Central memory CD8-positive, alpha-beta T cell (primary cell): Measurements from ENCODE around the gene KRTAP25-1.

Experiments used
- ATAC-seq: fragments of 150-1000 bp; cut with Tn5 transposase; replicated peaks from 2 replicates; pipeline ENCODE4 v1.10.0; 2022; ENCODE audit warnings: mild to moderate bottlenecking, moderate FRiP score, moderate number of reproducible peaks; ENCODE audit not compliant: poor library complexity, severe bottlenecking; ENCODE audit errors: extremely low read depth
- DNase-seq, 2 donors: peaks; one replicate each; pipeline ENCODE4 v3.0.0; 2021; ENCODE audit warnings: low spot score in 2 of 2
- H3K27ac Mint-ChIP-seq: one replicate; pipeline ENCODE4 v1.8.0; 2022; ENCODE audit warnings: low read depth, mild to moderate bottlenecking, moderate library complexity, mixed read lengths
- H3K27me3 Mint-ChIP-seq: one replicate; pipeline ENCODE4 v1.8.0; 2022; ENCODE audit warnings: mixed read lengths
- H3K36me3 Mint-ChIP-seq: one replicate; pipeline ENCODE4 v1.8.0; 2022; ENCODE audit warnings: mild to moderate bottlenecking, moderate library complexity, mixed read lengths; ENCODE audit not compliant: insufficient read depth
- H3K4me1 Mint-ChIP-seq: one replicate; pipeline ENCODE4 v1.8.0; 2022; ENCODE audit warnings: mixed read lengths
- H3K4me3 Mint-ChIP-seq: one replicate; pipeline ENCODE4 v1.8.0; 2022; ENCODE audit warnings: mild to moderate bottlenecking, moderate library complexity, mixed read lengths
- H3K9me3 Mint-ChIP-seq: one replicate; pipeline ENCODE4 v1.8.0; 2022; ENCODE audit warnings: mixed read lengths

KRTAP25-1 gene

GRCh38 chr21:30282850-30283249 is 6.5 kb downstream of the KRTAP25-1 start, which contains the start of gene KRTAP24-1:
Gene KRTAP24-1 (minus strand): TSS chr21:30282950. CDS start chr21:30282932, 18 bp downstream.
- H3K27ac Mint-ChIP-seq = no peak within 1 kb of the TSS
- H3K4me1 Mint-ChIP-seq = no peaks in the 10 kb centered on the region
- H3K27me3 Mint-ChIP-seq = no peaks in the 10 kb centered on the region
- no peaks in the 10 kb centered on the region for H3K9me3 Mint-ChIP-seq
- no peak for DNase-seq
- no peak for ATAC-seq
- H3K4me3 Mint-ChIP-seq = no peak within 1 kb of the TSS
- H3K36me3 Mint-ChIP-seq = no peaks in the 10 kb centered on the region

GRCh38 chr21:30271611-30272010 is 17.7 kb downstream of the KRTAP25-1 start:
- DNase-seq (no peak), ATAC-seq (no peak)
- no peaks in the 10 kb centered on the region for H3K27me3 Mint-ChIP-seq
- no peak overlapping the region for H3K4me3 Mint-ChIP-seq
- peaks cover 7% of the 10 kb centered on the region for H3K9me3 Mint-ChIP-seq
- H3K36me3 Mint-ChIP-seq = no peaks in the 10 kb centered on the region
- H3K4me1 Mint-ChIP-seq = no peaks in the 10 kb centered on the region
- H3K27ac Mint-ChIP-seq = no peak overlapping the region

- H3K4me1 Mint-ChIP-seq = no peaks in the 10 kb centered on the region
- ATAC-seq = no peak
- H3K27ac Mint-ChIP-seq = no peak overlapping the region
- no peaks in the 10 kb centered on the region for H3K36me3 Mint-ChIP-seq
- DNase-seq = no peak
- no peak overlapping the region for H3K4me3 Mint-ChIP-seq
- peaks cover 7% of the 10 kb centered on the region for H3K9me3 Mint-ChIP-seq
- no peaks in the 10 kb centered on the region for H3K27me3 Mint-ChIP-seq
Observed at GRCh38 chr21:30271156-30271555, 18.2 kb downstream of the KRTAP25-1 start.

DNA sequence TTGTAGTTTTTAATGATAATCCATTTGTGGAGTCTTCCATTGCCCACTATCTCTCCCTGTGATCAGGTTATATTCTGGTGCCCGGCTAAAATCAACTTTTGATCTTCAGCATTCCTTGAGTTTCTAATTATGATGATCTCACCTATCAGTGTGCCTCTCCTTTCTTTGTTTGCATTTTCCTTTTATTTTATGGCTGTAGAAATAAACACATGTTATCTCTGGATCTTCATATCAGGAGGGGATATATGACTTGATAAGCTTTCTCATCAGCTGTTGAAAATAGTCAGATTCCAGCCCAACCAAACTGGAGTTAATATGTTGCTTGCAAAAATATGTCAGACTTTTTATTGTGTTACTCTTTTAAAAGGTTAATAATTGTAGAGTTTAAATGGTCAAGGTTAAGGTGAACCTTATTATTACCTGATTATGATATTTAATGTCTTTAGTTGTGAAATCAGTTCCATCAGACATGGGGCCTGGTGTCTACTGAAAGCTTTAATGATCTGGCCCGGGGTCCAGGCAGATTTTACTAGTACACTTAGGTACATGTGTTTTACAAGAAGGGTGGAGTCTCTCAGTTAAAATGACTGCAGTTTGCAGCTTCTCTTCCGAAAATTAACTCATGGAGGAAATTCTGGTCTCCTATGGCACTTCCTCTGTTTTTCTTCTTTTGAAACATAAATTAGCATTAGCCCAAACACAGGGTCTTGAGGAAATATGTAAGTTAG is 19.3 kb downstream of the KRTAP25-1 start:
- Mint-ChIP-seq H3K27me3 (no peaks in the 10 kb centered on the region), H3K9me3 (peaks cover 12% of the 10 kb centered on the region), H3K4me1 (no peaks in the 10 kb centered on the region), H3K36me3 (no peaks in the 10 kb centered on the region), H3K27ac (no peak overlapping the region), H3K4me3 (no peak overlapping the region)
- ATAC-seq (no peak), DNase-seq (no peak)

GRCh38 chr21:30268608-30269197 is 20.6 kb downstream of the KRTAP25-1 start:
- Mint-ChIP-seq H3K27me3 (no peaks in the 10 kb centered on the region), H3K4me1 (no peaks in the 10 kb centered on the region), H3K4me3 (no peak overlapping the region), H3K36me3 (no peaks in the 10 kb centered on the region), H3K9me3 (peaks cover 12% of the 10 kb centered on the region), H3K27ac (no peak overlapping the region)
- ATAC-seq (no peak), DNase-seq (no peak)

DNA sequence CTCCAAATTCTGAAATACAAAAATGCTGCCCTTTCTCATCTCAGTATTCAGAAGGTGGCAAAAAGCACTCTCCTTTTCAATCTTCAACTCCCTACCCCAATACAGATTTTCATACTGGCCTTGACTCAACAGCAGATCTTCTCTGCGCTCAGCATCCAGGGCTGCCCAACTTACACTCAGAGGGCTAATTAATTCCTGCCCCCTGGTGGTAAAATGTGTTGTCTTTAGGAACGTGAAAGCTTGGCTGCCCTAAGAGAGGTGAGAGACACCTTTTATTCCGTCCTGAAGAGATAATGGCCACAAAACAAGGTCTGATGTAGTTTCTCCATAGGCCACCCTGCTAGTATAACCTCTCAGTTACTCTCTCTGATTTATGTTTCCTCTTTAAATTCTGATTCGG is 31.5 kb downstream of the KRTAP25-1 start:
- ATAC-seq = no peak
- no peaks in the 10 kb centered on the region for H3K4me1 Mint-ChIP-seq
- DNase-seq = no peak
- H3K27me3 Mint-ChIP-seq = no peaks in the 10 kb centered on the region
- H3K27ac Mint-ChIP-seq = no peak overlapping the region
- peaks cover 12% of the 10 kb centered on the region for H3K9me3 Mint-ChIP-seq
- H3K4me3 Mint-ChIP-seq = no peak overlapping the region
- H3K36me3 Mint-ChIP-seq = no peaks in the 10 kb centered on the region

- Mint-ChIP-seq H3K4me3 (no peak overlapping the region), H3K9me3 (peaks cover 12% of the 10 kb centered on the region), H3K27me3 (no peaks in the 10 kb centered on the region), H3K4me1 (no peaks in the 10 kb centered on the region), H3K36me3 (no peaks in the 10 kb centered on the region), H3K27ac (no peak overlapping the region)
- no peak for DNase-seq
- ATAC-seq = no peak
Observed at GRCh38 chr21:30256100-30256499, 33.2 kb downstream of the KRTAP25-1 start.

DNA sequence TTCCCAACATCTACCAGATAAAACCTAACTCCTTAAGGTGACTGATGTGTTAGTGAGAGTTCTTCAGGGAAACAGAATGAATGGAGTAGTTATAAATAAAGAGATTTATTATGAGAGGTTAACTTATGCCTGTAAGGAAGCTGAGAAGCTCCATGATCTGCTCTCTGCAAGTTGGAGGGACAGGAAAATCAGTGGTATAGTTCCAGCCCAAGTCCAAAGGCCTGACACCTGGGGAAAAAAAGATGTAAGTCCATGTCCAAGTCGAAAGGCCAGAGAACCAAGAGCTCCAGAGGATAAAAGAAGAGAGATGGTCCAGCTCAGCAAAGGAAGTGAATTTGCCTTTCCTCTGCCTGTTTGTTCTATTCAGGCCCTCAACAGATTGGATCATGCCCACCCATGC is 33.6 kb downstream of the KRTAP25-1 start:
- H3K36me3 Mint-ChIP-seq = no peaks in the 10 kb centered on the region
- H3K4me1 Mint-ChIP-seq = no peaks in the 10 kb centered on the region
- no peak overlapping the region for H3K4me3 Mint-ChIP-seq
- no peak for DNase-seq
- peaks cover 12% of the 10 kb centered on the region for H3K9me3 Mint-ChIP-seq
- H3K27me3 Mint-ChIP-seq = no peaks in the 10 kb centered on the region
- H3K27ac Mint-ChIP-seq = no peak overlapping the region
- ATAC-seq = no peak

DNA sequence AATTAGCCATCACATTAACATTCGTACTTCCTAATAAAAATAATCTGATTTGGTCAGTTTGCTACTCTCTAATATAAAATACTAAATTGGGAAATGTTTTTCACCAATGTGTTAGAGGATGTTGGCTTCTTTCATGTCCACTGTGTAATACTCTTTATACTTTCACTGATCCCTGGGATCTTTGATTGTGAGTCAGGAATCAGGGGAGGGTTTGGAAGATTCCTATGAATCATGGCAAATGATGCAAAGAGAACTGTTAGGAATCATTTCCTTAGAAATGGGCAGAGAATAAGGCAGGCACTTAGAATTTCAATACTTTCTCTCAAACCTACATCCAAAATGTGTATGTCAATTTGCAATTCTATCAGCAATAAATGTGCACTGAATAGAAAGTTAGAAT is 37.5 kb downstream of the KRTAP25-1 start:
- no peaks in the 10 kb centered on the region for H3K36me3 Mint-ChIP-seq
- ATAC-seq (no peak), DNase-seq (no peak)
- no peaks in the 10 kb centered on the region for H3K9me3 Mint-ChIP-seq
- no peak overlapping the region for H3K27ac Mint-ChIP-seq
- no peaks in the 10 kb centered on the region for H3K27me3 Mint-ChIP-seq
- no peak overlapping the region for H3K4me3 Mint-ChIP-seq
- no peaks in the 10 kb centered on the region for H3K4me1 Mint-ChIP-seq

DNA sequence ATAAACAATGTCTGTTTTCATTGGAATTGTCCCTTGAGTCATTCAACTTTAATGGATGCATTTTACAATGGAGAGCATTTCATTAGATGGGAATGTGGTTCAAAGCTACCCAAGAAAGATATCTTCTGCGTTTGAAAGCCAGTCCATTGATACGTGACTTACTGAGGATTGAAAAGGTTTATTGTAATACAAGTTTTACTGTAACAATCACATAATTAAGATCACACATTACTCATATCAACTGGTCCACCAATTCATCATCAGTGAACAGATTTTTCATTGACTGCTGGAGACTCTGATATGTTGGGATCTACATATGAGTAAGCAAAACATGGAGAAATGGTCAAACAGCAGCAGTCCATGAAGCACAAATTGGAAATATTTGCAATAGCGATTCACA is 39.4 kb downstream of the KRTAP25-1 start:
- Mint-ChIP-seq H3K36me3 (no peaks in the 10 kb centered on the region), H3K4me1 (no peaks in the 10 kb centered on the region), H3K27me3 (no peaks in the 10 kb centered on the region), H3K9me3 (no peaks in the 10 kb centered on the region), H3K4me3 (no peak overlapping the region), H3K27ac (no peak overlapping the region)
- no peak for DNase-seq
- no peak for ATAC-seq

- Mint-ChIP-seq H3K4me1 (no peaks in the 10 kb centered on the region), H3K27ac (no peak overlapping the region), H3K9me3 (peaks cover 10% of the 10 kb centered on the region), H3K4me3 (no peak overlapping the region), H3K36me3 (no peaks in the 10 kb centered on the region), H3K27me3 (no peaks in the 10 kb centered on the region)
- DNase-seq (no peak), ATAC-seq (no peak)
Observed at GRCh38 chr21:30248844-30249243, 40.5 kb downstream of the KRTAP25-1 start.

DNA sequence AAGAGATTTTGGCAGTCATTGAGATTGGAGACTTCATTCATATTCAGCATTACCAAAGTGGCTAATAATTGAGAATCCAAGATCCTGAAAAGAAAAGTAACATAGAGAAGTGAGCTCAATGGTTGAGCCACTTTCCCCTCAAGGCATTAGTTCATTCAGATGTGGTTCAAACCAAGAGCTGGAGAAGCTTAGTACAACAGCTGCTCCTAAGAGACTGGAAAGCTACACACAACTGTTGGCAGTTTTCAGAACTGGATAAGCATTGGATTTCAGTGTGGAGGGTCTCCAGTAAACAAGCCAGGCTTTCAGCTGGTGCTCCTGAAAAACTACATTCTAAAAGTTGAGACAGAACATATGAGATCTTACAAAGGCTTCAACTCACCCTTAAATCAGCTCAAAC is 44.3 kb downstream of the KRTAP25-1 start:
- Mint-ChIP-seq H3K36me3 (no peaks in the 10 kb centered on the region), H3K9me3 (peaks cover 10% of the 10 kb centered on the region), H3K4me1 (no peaks in the 10 kb centered on the region), H3K4me3 (no peak overlapping the region), H3K27me3 (no peaks in the 10 kb centered on the region), H3K27ac (no peak overlapping the region)
- ATAC-seq (no peak), DNase-seq (no peak)

GRCh38 chr21:30243691-30244090 is 45.6 kb downstream of the KRTAP25-1 start:
- H3K36me3 Mint-ChIP-seq = no peaks in the 10 kb centered on the region
- no peak overlapping the region for H3K27ac Mint-ChIP-seq
- H3K9me3 Mint-ChIP-seq = peaks cover 10% of the 10 kb centered on the region
- DNase-seq (no peak), ATAC-seq (no peak)
- no peak overlapping the region for H3K4me3 Mint-ChIP-seq
- H3K4me1 Mint-ChIP-seq = no peaks in the 10 kb centered on the region
- H3K27me3 Mint-ChIP-seq = no peaks in the 10 kb centered on the region
